Measurements from ENCODE around the gene SPATA9.
A peak's percentile ranks its signal among the peaks of the same experiment; 100 is the strongest.
"Not testable (repeated sequence)": the region's sequence is repeated elsewhere in the genome, so short reads cannot be mapped to it uniquely, and the experiment has no call there.

The SPATA9 gene

GRCh38 chr5:95646226-95646568 is 36.6 kb downstream of the SPATA9 start:
- DNase-seq (ENCODE audit: low read depth) = not testable (repeated sequence)

GRCh38 chr5:95644351-95645042 is 38.3 kb downstream of the SPATA9 start:
- peak; percentile 16 for DNase-seq (ENCODE audit: low read depth)

- no peak for DNase-seq (ENCODE audit: low read depth)
Observed at GRCh38 chr5:95643152-95643551, 39.6 kb downstream of the SPATA9 start.

- DNase-seq (ENCODE audit: low read depth) = peak; percentile 10
Observed at GRCh38 chr5:95641741-95642220, 41.0 kb downstream of the SPATA9 start.

GRCh38 chr5:95638632-95639031 is 44.2 kb downstream of the SPATA9 start:
- DNase-seq (ENCODE audit: low read depth) = no peak

- no peak for DNase-seq (ENCODE audit: low read depth)
Observed at GRCh38 chr5:95634081-95634480, 48.7 kb downstream of the SPATA9 start.

GRCh38 chr5:95633671-95634070 is 49.1 kb downstream of the SPATA9 start:
- DNase-seq (ENCODE audit: low read depth) = no peak

GRCh38 chr5:95632942-95633341 is 49.8 kb downstream of the SPATA9 start:
- not testable (repeated sequence) for DNase-seq (ENCODE audit: low read depth)

GRCh38 chr5:95631991-95632675 is 50.7 kb downstream of the SPATA9 start:
- peak; percentile 27 for DNase-seq (ENCODE audit: low read depth)

- peak; percentile 49 for DNase-seq (ENCODE audit: low read depth)
Observed at GRCh38 chr5:95631255-95631958, 51.4 kb downstream of the SPATA9 start.

- no peak for DNase-seq (ENCODE audit: low read depth)
Observed at GRCh38 chr5:95630394-95630917, 52.3 kb downstream of the SPATA9 start.

GRCh38 chr5:95628933-95629332 is 53.9 kb downstream of the SPATA9 start:
- DNase-seq (ENCODE audit: low read depth) = no peak

GRCh38 chr5:95627971-95628810 is 54.6 kb downstream of the SPATA9 start:
- no peak for DNase-seq (ENCODE audit: low read depth)

GRCh38 chr5:95626701-95627100 is 56.1 kb downstream of the SPATA9 start:
- no peak for DNase-seq (ENCODE audit: low read depth)

- DNase-seq (ENCODE audit: low read depth) = no peak
Observed at GRCh38 chr5:95624368-95624767, 58.4 kb downstream of the SPATA9 start.

- no peak for DNase-seq (ENCODE audit: low read depth)
Observed at GRCh38 chr5:95623706-95624105, 59.1 kb downstream of the SPATA9 start.

GRCh38 chr5:95621839-95622629 is 60.8 kb downstream of the SPATA9 start:
- no peak for DNase-seq (ENCODE audit: low read depth)

- DNase-seq (ENCODE audit: low read depth) = no peak
Observed at GRCh38 chr5:95620870-95621838, 61.6 kb downstream of the SPATA9 start.

GRCh38 chr5:95620030-95620869 is 62.5 kb downstream of the SPATA9 start, which contains the start of gene GPR150:
TSS of gene GPR150 (plus strand) at chr5:95620087. CDS start at chr5:95620276, 189 bp downstream.
- no peak for DNase-seq (ENCODE audit: low read depth)
